22Rv1 (cell line): Measurements from ENCODE around the gene SP140.

Experiments
- ZFX ChIP-seq: fragments of 450-650 bp; IDR thresholded peaks from 2 replicates; pipeline ENCODE4 v1.6.1; 2017; ENCODE audit warnings: antibody characterized with exemption, borderline replicate concordance
- TF ChIP-seq, protein P1 (sequence below): fragments of 450-650 bp; IDR thresholded peaks from 2 replicates; pipeline ENCODE4 v1.5.1; 2017; ENCODE audit warnings: mild to moderate bottlenecking

GRCh38 chr2:230234845-230235244 is 9.3 kb downstream of the SP140 start:
- TF ChIP-seq, protein P1, sequence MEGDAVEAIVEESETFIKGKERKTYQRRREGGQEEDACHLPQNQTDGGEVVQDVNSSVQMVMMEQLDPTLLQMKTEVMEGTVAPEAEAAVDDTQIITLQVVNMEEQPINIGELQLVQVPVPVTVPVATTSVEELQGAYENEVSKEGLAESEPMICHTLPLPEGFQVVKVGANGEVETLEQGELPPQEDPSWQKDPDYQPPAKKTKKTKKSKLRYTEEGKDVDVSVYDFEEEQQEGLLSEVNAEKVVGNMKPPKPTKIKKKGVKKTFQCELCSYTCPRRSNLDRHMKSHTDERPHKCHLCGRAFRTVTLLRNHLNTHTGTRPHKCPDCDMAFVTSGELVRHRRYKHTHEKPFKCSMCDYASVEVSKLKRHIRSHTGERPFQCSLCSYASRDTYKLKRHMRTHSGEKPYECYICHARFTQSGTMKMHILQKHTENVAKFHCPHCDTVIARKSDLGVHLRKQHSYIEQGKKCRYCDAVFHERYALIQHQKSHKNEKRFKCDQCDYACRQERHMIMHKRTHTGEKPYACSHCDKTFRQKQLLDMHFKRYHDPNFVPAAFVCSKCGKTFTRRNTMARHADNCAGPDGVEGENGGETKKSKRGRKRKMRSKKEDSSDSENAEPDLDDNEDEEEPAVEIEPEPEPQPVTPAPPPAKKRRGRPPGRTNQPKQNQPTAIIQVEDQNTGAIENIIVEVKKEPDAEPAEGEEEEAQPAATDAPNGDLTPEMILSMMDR: no peak
- no peak for TF ChIP-seq ZFX
